ENCODE measurements around the gene OR5V1.

DNA sequence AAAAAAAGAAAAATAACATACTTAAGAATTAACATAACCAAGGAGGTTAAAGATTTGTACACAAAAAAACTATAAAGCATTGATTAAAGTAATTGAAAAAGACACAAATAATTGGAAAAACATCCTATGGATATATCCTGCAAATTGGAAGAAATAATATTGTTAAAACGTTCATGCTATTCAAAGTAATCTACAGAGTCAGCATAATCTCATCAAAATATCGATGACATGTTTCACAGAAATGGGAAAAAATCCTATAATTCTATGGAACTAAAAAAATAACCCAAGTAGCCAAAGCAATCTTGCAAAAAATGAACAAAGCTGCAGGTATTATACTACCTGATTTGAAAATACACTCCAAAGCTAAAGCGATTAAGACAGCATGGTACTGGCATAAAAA, 23.3 kb downstream of the OR5V1 start:
- TF ChIP-seq ZFP3 (CRISPR knock-in tag; IDR thresholded peaks at IDR 0.05): no peak
- TF ChIP-seq ZFP30 (CRISPR knock-in tag; IDR thresholded peaks at IDR 0.05): no peak
- TF ChIP-seq ARNTL (CRISPR knock-in tag; IDR thresholded peaks at IDR 0.05; ENCODE audit: borderline replicate concordance, low read depth): no peak
- no peak for TF ChIP-seq TOX (CRISPR knock-in tag; IDR thresholded peaks at IDR 0.05; ENCODE audit: borderline replicate concordance)
- TF ChIP-seq OSR1 (CRISPR knock-in tag; IDR thresholded peaks at IDR 0.05): no peak
- no peak for TF ChIP-seq ZNF70 (CRISPR knock-in tag; IDR thresholded peaks at IDR 0.05)
- no peak for TF ChIP-seq RARB (CRISPR knock-in tag; IDR thresholded peaks at IDR 0.05)
- no peak for TF ChIP-seq TCF4 (CRISPR knock-in tag; IDR thresholded peaks at IDR 0.05; ENCODE audit: borderline replicate concordance)
